ENCODE measurements around the gene CDC42EP4. TPM values are rescaled to one million over a fixed set of nuclear protein-coding genes. Genes with fewer than 3 reads are reported as not detected.

Gene CDC42EP4
- total and polyA plus RNA-seq, 2 experiments from 2014 or later = 17.9 to 24.9 TPM

DNA sequence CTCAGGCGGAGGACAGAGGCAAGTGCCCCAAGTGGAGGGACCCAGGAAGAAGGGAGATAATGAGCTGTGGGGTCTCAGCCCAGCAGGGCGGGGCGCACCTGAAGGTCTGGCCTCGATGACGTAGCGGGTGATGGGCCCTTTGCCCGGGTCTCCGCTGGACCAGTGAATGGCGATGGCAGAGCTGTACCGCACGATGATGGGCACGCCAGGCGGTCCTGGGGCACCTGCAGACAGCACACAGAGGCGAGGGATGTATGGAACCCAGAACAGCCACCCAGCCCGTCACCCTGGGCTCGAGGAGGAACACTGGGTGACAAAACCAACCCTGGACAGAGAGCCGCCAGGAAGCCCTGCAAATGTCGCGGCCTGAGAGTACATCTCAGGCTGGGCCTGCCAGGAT, 46.2 kb upstream of the CDC42EP4 start:
- no peaks in the 10 kb centered on the region for H3K4me1 ChIP-seq (ENCODE audit: low read depth)
- DNase-seq (ENCODE audit: low read depth in 1 of 2, low spot score in 1 of 2) = no peak
- TF ChIP-seq, protein P1, sequence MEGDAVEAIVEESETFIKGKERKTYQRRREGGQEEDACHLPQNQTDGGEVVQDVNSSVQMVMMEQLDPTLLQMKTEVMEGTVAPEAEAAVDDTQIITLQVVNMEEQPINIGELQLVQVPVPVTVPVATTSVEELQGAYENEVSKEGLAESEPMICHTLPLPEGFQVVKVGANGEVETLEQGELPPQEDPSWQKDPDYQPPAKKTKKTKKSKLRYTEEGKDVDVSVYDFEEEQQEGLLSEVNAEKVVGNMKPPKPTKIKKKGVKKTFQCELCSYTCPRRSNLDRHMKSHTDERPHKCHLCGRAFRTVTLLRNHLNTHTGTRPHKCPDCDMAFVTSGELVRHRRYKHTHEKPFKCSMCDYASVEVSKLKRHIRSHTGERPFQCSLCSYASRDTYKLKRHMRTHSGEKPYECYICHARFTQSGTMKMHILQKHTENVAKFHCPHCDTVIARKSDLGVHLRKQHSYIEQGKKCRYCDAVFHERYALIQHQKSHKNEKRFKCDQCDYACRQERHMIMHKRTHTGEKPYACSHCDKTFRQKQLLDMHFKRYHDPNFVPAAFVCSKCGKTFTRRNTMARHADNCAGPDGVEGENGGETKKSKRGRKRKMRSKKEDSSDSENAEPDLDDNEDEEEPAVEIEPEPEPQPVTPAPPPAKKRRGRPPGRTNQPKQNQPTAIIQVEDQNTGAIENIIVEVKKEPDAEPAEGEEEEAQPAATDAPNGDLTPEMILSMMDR (IDR thresholded peaks at IDR 0.05; ENCODE audit: low read depth, low read length) = no peak

DNA sequence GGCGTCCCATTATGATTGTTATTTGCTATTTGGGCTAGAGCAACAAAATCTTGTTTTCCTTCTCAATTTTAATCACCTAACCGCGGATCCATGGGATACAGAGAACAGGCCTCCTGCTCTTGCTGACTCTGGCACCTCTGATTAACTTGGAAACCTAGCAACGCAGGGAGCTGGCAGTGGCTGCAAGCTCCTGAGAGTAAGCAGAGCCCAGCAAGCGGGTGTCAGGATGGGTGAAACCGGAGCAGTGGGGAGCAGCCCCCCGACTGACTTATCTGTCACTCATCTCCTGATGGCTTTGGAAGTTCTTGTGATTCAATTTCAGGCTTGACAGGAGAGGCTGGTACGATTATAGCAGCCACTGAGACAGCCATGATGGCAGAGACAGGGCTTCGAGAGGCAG, 45.5 kb upstream of the CDC42EP4 start:
- no peak overlapping the region for H3K4me3 ChIP-seq
- H3K9me3 ChIP-seq (ENCODE audit: low read depth) = no peaks in the 10 kb centered on the region
- TF ChIP-seq, protein P1 (IDR thresholded peaks at IDR 0.05; ENCODE audit: low read depth, low read length) = no peak
- no peaks in the 10 kb centered on the region for H3K36me3 ChIP-seq
- no peaks in the 10 kb centered on the region for H3K27me3 ChIP-seq
- H3K4me1 ChIP-seq (ENCODE audit: low read depth) = no peaks in the 10 kb centered on the region
- H3K27ac ChIP-seq = no peak overlapping the region
- no peak for DNase-seq (ENCODE audit: low read depth in 1 of 2, low spot score in 1 of 2)

More for the DNA sequence above, 46.2 kb upstream of the CDC42EP4 start:
- Histone ChIP-seq H3K27me3 (no peaks in the 10 kb centered on the region), H3K27ac (no peak overlapping the region), H3K36me3 (no peaks in the 10 kb centered on the region), H3K4me3 (no peak overlapping the region), H3K9me3 (ENCODE audit: low read depth) (no peaks in the 10 kb centered on the region)

DNA sequence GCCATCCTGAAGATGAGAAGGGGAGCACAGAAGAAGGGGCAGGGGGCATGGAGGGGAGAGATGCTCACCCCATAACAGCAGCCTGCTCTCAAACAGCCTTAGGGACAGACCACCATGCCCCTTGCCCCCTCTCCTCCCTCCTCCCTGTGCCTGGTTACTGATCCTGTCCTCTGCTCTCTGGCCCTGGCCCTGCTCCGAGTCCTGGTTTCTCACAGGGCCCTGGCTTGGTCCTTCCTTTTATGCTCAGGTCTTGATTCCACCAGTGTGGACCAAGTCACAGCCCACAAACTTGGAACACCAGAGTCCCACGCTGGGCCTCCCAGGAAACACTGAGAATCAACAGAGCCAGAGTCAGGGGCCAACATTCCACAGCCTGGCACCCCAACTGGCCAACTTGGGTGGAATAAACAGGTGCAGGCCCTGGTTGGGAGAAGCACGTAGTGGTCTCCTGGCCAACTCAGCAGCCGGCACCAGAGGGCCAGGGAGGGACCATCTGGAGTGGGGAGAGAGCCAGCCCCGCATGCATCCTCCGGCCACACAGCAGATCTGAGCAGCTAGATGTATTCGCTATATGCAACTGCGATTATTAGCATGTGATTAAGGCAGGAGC, 44.9 kb upstream of the CDC42EP4 start:
- no peak for DNase-seq (ENCODE audit: low read depth in 1 of 2, low spot score in 1 of 2)
- TF ChIP-seq, protein P1 (IDR thresholded peaks at IDR 0.05; ENCODE audit: low read depth, low read length) = no peak
- no peak overlapping the region for H3K4me3 ChIP-seq
- no peaks in the 10 kb centered on the region for H3K27me3 ChIP-seq
- no peak overlapping the region for H3K27ac ChIP-seq
- H3K9me3 ChIP-seq (ENCODE audit: low read depth) = no peaks in the 10 kb centered on the region
- no peaks in the 10 kb centered on the region for H3K4me1 ChIP-seq (ENCODE audit: low read depth)
- H3K36me3 ChIP-seq = no peaks in the 10 kb centered on the region

DNA sequence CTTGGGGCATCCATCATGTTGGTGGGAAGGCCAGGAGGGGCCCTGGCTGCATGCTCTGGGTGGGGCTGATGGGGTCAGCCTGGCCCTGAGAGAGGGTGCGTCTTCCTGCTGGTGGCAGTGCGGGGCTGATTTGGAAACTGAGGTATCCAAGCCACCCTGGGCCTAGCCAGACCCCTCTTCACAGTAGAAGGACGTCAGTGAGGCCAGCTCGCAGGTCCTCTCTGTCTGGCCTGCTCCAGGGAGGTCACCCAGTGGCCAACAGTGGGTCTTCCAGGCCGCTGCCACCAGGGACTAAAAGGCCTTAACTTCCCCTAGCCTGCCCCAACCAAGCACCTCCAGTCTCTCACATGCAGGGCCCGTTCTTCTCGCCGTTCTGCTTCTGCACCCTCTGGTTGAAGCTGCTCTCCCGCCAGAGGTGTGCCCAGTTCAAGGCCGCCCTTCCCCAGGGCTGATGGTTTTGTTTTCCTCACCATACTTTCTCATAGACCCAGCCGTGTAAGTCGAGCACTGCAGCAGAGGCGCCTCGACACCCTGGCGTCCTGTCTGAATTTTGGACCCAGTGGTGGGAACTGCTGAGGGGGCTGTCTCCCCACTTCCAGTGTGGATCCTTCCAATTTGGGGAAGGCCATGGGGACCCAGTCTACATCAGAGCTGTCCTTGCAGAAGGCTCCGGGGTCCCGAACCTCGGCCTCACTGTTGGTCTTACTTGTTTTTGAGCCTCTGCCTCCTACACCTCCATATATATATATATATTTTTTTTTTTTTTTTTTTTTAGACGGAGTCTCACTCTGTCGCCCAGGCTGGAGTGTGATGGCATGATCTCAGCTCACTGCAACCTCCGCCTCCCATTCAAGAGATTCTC, 42.9 kb upstream of the CDC42EP4 start:
- no peak for DNase-seq (ENCODE audit: low read depth in 1 of 2, low spot score in 1 of 2)
- H3K27me3 ChIP-seq = no peaks in the 10 kb centered on the region
- H3K4me1 ChIP-seq (ENCODE audit: low read depth) = no peaks in the 10 kb centered on the region
- H3K4me3 ChIP-seq = no peak overlapping the region
- H3K9me3 ChIP-seq (ENCODE audit: low read depth) = no peaks in the 10 kb centered on the region
- no peaks in the 10 kb centered on the region for H3K36me3 ChIP-seq
- TF ChIP-seq, protein P1 (IDR thresholded peaks at IDR 0.05; ENCODE audit: low read depth, low read length) = no peak
- H3K27ac ChIP-seq = no peak overlapping the region

DNA sequence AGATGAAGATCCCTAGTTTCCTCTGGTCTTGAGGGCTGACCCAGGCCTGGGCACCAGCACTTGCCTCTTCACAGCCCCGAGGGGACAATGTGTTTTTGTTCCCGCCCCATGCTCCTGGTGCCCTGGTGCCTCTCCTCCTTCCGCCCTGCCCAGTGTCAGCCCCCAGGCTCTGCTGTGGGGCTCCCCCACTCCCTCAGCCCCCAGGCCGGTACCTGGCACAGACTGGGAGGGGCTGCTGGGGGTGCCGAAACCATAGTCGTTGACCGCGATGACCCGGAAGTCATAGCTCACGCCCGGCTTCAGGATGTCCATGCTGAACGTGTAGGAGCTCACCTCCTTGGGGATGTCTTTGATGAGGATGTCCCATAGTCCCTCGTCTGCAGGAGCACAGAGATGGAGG, 40.5 kb upstream of the CDC42EP4 start:
- TF ChIP-seq, protein P1 (IDR thresholded peaks at IDR 0.05; ENCODE audit: low read depth, low read length) = no peak
- H3K9me3 ChIP-seq (ENCODE audit: low read depth) = no peaks in the 10 kb centered on the region
- no peaks in the 10 kb centered on the region for H3K36me3 ChIP-seq
- no peak for DNase-seq (ENCODE audit: low read depth in 1 of 2, low spot score in 1 of 2)
- no peak overlapping the region for H3K27ac ChIP-seq
- H3K27me3 ChIP-seq = no peaks in the 10 kb centered on the region
- no peaks in the 10 kb centered on the region for H3K4me1 ChIP-seq (ENCODE audit: low read depth)
- H3K4me3 ChIP-seq = no peak overlapping the region

Measured in cardiac muscle cell (in vitro differentiated cells and primary cell).